HTR-8/SVneo (cell line): ENCODE data around the gene TFF1.

Experiments
- DNase-seq: peaks from one replicate; pipeline ENCODE4 v3.0.0; 2011; ENCODE audit warnings: low spot score, mixed read lengths; ENCODE audit not compliant: insufficient read length
- FAIRE-seq: peaks from 2 replicates; lab custom pipeline; 2011; peaks lifted over from hg19 to GRCh38; lab: Jason Lieb, UNC

The TFF1 gene

DNA sequence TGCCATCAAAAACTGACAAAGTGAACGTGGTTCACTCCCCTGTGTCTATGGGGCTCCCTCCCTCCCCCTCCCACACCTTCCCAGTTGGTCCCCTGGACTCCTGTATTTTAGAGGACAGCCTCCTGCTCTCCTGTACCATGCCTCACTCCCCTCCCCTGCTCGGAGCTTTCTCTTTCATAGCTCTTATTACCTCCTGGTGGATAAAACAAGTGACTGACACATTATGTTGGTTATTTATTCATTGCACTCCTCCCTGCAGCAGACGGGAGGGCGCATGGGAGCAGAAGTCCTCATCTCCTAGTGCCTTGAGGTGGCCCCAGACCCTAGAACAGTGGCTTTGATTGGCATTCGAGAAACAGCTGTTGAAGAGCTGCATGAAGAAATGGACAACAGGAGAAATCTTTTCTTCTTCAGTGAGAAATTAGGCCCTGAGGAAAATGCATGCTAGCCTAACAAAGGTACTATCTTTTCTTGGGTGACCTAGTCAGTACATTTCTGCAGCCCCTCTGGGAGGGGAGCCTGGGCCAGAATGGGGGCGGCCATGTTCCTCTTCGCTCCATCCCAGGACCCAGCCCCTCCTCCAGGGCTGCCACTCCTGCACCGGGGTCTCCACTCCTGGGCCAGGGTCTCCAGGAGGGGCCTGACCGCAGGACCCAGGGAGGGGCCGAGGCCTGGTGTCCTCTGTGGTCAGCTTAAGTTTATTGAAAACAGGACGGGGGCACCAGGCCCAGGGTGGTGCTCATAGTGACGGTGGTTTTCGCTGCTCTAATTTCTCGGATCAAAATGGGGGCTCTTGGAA, 1.2 kb upstream of the TFF1 start:
- DNase-seq (no peak), FAIRE-seq (no peak)

DNA sequence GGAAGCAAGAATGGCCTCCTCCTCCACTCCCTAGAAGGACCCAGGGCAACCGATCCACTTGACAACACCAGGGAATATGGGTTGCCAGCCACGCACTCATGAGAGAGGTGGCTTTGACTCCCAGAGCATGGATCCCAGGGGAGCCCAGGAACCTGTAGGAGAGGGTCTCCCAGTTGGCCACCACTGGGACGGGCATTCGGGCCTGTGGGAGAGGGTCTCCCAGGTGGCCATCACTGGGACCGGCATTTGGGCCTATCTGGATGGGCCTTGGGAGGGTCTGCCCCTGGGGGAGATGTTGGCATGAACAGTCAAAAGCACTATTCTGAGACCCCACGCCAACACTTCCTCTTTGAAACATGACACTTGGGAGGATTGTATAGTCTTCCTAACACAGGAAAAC, 565 bp downstream of the TFF1 start:
- no peak for FAIRE-seq
- DNase-seq, result no peak

DNA sequence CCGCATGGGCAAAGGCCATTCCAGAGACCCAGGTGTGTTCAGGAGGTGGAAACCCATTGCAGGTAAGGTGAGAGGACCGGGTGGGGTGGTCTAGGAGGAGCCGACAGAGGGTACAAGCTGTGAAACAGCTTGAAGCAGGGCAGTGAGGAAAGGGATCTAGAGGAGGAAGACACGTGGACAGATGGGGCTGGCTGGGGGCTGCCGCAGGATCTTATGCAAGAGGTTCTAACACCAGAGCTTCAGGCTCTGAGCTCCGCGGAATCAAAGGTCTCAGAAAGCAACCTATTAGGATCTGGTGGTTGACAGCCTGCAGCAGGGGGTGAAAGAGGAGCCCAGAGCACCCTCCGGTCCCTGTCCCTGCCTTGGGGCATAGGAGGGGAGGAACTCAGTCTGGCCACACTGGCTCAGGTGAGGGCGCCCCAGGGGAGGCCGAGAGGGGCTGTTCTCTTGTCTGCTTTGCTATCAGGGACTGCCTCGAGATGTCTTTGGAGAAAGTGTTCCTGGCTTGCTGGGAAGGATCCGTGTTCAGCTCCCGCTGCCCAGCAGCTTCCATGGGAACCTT, 1.9 kb downstream of the TFF1 start:
- DNase-seq, result no peak
- no peak for FAIRE-seq

DNA sequence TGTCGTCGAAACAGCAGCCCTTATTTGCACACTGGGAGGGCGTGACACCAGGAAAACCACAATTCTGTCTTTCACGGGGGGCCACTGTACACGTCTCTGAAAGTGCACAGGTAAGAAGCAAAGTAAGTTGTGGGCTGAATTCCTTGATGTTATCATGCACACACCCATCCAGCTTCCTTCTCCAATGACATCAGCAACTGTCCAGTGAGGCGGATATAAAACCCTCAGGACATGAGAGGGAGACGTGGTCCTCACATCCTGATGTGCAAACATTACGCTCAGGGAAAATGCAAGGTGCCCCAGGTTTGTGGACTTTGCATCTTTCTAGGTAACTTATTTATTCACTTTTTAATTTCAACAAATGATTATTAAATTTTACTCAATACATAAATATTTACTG, 3.0 kb downstream of the TFF1 start:
- no peak for DNase-seq
- FAIRE-seq, result no peak

DNA sequence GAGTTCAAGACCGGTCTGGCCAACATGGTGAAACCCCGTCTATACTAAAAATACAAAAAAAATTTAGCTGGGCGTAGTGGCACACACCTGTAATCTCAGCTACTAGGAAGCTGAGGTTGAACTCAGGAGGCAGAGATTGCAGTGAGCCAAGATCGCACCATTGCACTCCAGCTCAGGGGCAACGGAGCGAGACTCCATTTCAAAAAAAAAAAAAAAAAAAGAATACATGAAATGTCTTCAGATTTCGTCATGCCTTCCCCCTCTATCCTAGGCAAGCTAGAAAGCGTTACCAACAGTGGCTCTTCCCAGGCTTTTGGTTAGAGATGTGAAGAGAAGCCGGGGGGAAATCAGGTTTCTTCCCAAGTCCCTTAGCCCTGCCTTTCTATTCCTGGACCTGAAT, 3.6 kb downstream of the TFF1 start:
- FAIRE-seq (no peak), DNase-seq (no peak)

DNA sequence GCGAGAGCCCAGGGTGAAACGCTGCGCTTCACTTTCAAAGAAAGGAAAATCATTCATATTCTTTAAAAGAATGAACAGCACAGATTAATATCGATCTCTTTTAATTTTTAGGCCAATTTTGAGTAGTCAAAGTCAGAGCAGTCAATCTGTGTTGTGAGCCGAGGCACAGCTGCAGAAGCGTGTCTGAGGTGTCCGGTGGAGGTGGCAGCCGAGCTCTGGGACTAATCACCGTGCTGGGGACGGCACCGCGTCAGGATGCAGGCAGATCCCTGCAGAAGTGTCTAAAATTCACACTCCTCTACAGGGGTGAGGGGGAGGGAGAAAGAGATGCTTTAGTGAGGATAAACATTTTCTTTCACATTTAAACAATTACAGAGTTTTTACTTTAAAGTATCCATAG, 4.1 kb downstream of the TFF1 start:
- no peak for FAIRE-seq
- no peak for DNase-seq

DNA sequence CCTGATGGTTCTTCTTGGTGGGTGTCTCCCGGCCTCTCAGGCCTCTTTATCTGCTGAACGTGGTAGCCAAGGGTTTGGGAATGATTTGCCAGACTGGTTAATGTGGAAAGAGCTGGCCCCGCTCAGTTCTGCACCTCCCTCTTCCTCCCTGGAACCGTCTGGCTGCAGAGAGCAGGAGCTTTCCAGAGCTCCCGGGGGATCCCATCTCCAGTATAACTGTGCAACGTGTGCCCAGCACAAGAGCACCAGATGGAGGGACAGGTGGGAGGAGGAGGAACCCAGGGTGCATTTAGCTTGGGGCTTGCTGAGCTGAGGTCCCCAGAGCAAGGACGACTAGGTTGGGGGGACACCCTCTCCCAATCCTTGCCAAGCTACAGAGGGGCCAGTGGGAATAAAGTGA, 5.0 kb downstream of the TFF1 start:
- DNase-seq, result no peak
- no peak for FAIRE-seq

DNA sequence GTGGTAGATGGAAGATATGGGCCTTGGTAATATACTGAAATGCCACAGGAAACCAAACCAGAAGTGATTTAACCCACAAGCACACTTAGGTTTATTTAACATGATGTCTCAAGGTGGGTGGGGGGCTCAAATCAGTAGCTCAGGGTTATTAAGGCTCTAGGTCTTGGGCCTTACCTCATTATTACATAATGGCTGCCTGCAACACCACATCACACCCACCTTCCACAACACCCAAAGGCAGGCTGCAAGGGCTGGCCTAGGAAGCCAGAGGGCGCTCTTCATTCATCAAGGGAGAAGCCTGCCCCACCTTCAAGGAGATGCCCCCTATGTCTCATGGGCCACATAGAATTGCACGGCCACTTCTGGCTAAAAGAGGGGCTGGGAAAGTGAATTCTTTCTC, 6.0 kb downstream of the TFF1 start:
- FAIRE-seq (no peak), DNase-seq (no peak)

DNA sequence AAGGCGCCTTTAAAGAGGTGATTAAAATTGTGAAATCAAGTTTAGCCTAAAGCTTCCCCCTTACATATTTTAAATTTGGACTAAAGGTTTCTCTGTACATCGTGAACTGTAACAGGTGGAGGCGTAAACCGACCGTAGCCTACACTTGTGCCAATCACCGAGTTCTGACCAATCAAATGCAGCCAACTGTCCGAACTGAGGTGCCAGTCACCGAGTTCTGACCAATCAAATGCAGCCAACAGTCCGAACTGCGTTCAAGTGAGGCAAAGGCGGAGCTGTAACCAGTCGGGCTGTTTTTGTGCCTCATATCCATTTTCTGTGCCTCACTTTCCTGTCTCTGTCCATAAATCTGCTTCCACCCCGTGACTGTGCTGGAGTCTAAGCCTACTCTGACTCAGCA, 7.4 kb downstream of the TFF1 start:
- FAIRE-seq, result no peak
- DNase-seq, result no peak

DNA sequence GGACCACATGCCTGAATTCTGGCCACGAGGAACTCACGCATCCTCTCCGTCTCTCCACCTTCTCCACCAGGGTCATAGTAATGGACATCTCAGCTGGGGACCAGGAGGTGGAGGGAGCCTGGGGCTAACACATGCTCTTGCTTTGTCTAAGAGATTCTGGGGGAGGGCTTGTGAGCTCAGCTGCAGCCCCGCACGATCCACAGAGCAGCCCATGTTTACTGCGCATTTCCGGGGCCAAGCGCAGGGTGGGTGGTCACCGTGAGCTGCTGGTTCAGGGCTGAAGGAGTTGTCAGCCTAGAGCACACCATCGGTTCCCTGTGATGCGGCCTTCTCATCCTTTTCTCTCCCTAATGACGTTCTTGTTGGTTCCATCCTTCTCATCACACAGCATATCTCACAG, 8.1 kb downstream of the TFF1 start:
- FAIRE-seq (no peak), DNase-seq (no peak)

DNA sequence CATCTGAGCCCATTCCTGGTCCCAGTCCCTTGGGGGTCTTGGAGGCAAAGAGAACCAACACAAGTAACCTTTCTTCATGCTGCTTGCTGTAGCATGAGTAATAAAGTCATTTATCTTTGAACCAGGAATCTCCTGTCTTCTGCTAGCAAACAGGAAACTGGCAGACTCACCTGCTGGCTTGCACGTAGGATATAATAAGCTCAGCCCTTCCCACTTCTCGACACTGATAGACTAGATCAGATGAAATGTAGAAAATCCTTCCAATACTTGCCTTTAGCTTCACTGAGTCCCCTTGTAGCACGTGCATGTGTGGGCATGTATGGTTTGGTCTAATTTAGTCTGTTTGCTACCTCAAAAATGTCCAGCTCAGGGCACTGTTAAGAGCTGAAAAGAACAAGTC, 9.0 kb downstream of the TFF1 start:
- FAIRE-seq (no peak), DNase-seq (no peak)

DNA sequence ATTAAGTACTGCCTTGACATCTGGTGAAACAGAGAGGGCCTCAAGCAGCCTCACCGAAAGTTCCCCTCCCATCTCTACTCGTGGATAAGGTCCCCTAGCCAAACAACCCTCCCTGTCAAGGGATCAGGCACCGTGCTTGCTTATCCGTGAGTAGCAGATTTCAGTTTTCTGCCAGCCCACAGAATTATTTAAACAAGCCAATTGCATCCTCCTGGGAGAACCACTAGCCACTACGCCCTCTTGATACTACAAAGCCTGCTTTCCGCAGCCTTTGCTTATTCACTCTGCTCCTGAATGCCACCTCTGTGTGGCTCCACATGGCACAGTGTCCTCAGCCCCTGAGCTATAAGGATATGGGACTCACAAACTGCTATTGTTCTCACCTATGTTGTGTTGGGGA, 9.7 kb downstream of the TFF1 start:
- FAIRE-seq, result no peak
- no peak for DNase-seq

DNA sequence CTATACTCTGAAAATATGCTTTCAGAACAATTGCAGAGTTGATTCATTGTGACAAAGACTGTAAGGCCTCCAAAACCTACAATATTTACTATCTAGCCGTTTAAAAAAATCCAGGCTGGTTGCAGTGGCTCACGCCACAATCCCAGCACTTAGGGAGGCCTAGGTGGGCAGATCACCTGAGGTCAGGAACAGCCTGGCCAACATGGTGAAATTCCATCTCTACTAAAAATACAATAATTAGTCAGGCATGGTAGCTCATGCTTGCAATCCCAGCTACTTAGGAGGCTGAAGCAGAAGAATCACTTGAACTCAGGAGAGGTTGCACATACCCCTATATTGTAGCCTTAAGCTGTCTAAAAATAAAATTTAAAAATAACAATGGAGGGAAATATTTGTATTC, 10.3 kb downstream of the TFF1 start:
- DNase-seq, result no peak
- no peak for FAIRE-seq

DNA sequence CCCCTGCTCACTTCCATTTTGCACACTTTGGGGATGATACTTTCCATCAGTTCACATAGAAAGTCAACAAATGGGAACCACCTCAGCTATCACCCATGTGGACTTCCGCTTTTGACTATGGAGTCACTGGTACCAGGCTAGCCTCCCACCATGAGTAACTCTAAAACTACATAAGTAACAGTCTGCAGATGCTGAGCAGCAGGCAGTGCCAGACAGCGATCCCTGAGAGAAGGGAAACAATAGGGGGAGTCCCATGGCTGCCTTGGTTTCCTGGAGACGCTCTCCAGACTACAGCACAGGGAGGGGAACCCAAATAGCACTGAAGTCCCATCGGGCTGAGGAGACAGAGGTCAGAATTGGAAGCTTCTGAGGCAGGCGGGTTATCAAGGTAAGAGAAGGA, 12.7 kb downstream of the TFF1 start:
- no peak for FAIRE-seq
- DNase-seq, result no peak

DNA sequence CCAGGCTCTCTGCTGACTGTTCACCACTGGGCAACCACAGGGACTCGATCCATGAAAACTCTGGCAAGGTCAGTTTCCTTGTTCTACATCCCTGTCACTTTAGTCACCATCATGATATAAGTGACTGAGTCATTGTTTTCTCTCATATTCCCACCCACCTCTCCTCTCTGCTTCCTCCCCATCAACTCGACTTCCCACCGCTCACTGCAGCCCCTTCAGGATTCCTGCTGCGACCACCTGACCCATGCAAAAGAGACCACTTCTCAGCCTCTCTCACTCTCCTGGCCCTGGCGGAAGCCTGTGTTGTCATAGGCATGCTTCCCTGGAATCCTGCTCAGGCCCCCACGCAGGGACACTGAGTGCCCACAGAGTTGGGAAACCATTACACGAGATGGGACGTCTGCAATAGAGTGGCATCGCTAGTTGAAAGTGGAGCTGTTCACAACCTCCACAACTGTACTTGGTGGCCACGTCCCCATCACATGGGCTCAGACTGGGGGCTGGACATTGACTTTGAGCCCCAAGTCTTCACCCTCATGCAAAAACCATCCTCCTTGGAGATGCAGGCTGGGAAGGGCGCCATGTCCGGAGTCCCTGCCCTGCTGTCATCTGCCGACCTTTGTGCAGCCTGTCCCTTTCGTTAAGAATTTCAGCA, 13.8 kb downstream of the TFF1 start:
- FAIRE-seq, result no peak
- no peak for DNase-seq

DNA sequence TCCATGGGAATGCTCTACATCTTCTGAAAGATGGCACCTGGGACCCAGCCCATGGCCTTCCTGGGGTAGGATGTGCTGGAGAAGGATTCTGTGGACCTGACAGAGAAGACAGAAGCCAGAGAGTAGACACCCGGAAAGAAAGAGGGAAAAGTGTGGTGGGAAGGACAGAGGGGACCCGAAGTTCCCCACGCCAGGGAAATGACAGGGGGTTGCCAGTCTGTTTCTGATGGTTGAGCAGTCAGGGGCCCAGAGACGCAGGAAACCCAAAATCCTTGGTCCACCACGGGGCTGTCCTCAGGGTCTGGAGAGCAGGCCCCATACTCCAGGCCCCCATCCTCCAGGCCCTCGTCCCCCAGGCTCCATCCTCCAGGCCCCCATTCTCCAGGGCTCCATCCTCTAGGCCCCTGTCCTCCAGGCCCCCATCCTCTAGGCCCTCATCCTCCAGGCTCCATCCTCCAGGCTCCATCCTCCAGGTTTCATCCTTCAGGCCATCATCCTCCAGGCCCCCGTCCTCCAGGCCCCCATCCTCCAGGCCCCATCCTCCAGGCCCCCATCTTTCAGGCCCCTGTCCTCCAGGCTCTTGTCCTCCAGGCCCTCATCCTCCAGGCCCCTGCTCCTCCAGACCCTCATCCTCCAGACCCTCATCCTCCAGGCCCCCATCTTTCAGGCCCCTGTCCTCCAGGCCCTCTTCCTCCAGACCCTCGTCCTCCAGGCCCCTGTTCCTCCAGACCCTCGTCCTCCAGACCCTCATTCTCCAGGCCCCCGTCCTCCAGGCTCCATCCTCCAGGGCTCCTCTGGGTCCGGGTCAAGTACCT, 14.5 kb downstream of the TFF1 start:
- FAIRE-seq, result no peak
- DNase-seq, result no peak

DNA sequence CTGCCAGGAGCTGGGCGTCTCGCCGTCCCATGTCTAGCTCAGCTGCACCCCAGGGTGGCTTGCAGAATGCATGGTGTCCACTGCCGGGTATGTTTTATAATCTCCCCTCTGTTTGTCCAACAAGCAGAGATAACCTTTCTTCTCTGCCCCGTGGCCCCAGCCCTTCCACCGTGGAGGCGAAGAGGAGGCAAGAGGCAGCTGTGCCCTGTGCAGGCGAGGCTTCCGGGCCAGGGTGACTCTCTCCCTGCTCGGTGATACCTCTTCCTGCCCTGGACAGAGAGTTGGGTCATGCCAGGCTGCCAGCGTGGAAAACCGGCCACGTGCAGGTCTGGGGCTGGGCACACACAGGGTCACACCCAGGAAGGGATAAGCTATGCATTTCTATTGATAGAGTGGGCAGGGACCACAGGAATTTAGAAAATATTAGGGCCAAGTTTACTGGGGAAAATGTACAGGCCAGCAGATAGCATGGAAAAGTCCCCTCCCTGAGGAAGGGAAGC, 15.4 kb downstream of the TFF1 start, which contains the start of gene TFF2:
Gene TFF2 (minus strand): TSS at position 68 of the 500 bp plus-strand sequence. CDS start 37 bp downstream, at position 31.
- no peak for FAIRE-seq
- DNase-seq, result no peak

DNA sequence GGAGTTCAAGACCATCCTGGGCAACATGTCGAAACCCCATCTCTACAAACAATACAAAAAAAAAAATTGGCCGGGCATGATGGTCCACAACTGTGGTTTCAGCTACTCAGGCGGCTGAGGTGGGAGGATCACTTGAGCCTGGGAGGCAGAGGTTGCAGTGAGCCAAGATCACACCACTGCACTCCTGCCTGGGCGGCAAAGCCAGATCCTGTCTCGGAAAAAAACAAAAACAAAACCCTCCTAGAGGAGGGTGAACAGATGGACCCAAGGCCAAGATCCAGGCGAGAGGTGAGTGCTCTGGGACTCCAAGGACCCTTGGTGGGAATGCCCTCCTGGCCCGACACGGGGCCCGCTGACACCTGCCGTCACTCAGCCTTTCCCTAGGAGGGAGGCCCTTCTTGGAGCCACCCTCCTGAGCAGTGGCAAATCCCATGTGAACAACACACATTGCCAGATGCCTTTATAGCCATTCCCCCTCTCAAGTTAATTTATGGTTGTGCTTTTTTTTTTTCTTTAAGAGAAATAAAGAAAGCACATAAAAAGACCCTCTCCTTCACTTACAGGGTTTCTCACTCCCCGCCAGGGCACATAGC, 15.9 kb downstream of the TFF1 start:
- DNase-seq (no peak), FAIRE-seq (no peak)

DNA sequence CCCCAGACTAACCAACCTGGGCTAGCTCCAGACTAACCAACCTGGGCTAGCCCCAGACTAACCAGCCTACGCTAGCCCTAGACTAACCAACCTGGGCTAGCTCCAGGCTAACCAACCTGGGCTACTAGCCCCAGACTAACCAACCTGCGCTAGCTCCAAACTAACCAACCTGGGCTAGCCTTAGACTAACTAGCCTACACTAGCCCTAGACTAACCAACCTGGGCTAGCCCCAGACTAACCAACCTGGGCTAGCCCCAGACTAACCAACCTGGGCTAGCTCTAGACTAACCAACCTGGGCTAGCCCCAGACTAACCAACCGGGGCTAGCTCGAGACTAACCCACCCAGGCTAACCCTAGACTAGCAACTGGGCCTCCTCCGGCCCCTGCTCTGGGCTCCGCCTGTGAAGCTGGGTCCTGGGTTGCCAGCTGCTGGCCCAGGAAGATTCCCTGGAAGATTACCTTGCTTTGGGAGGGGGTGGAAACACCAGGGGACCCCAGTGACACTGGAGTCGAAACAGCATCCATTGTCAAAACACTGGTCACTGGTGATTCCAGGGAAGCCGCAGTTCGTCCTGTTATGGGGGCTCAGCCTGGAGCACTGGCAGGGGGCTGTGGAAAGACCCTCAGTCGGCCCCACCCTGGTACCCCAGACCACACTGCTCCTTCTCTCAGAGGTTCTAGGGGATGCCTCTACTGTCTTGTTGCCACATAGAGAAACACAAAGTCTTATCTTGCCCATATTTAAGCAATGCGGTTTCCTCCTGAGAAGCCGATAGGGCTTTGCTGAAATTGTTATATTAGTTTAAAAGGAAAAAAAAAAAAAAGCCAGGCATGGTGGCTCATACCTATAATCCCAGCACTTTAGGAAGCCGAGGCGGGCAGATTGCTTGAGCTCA, 16.7 kb downstream of the TFF1 start:
- no peak for DNase-seq
- no peak for FAIRE-seq
